Measurements from ENCODE around the gene ENOX1. TPM values are rescaled to one million over a fixed set of nuclear protein-coding genes. Genes with fewer than 3 reads are reported as not detected.

Gene ENOX1
- total and polyA plus RNA-seq, 2 of the 13 experiments (the other 11 are each of a cell fraction or from before 2014, with no cell fraction given) = not detected

- FAIRE-seq = no peak
- Histone ChIP-seq H3K79me2 (ENCODE audit: insufficient read depth, low read length) (no peaks in the 10 kb centered on the region), H3K27me3 (ENCODE audit: control insufficient read depth in 1 of 2, insufficient read depth in 2 of 2, low read length in 2 of 2) (no peaks in the 10 kb centered on the region), H3K27ac (ENCODE audit: extremely low read length, insufficient read depth, low read length) (no peak overlapping the region), H3K4me1 (ENCODE audit: insufficient read depth, low read length) (no peaks in the 10 kb centered on the region), H2AFZ (ENCODE audit: low read length) (no peak overlapping the region), H3K4me2 (ENCODE audit: low read depth, low read length) (no peak overlapping the region), H3K36me3 (replicated peaks in 1 of 2; ENCODE audit: control insufficient read depth in 1 of 2, insufficient read depth in 2 of 2, low read length in 2 of 2) (no peaks in the 10 kb centered on the region), H3K9me3 (ENCODE audit: low read length) (peaks cover 7% of the 10 kb centered on the region), H4K20me1 (ENCODE audit: insufficient read depth, low read length) (no peaks in the 10 kb centered on the region), H3K9ac (ENCODE audit: insufficient read depth, low read depth, low read length) (no peak overlapping the region), H3K4me3 (replicated peaks in 1 of 3; ENCODE audit: insufficient read depth in 1 of 3, low read depth in 2 of 3, low read length in 3 of 3) (no peak overlapping the region)
- in situ Hi-C loops (cut with HindIII; ENCODE audit: extremely low pct_ligation_motif_present, low pct_unique_long_range_greater_than_20kb) (no loop called here), intact Hi-C loops (cut with micrococcal nuclease; ENCODE audit: unreplicated experiment) (no loop called here)
- ChIA-PET CTCF (ENCODE audit: low intra/inter-chr PET ratio, low total read pairs) (no interaction called here), POLR2A (no interaction called here)
- DNase-seq (ENCODE audit: low spot score) = no peak
- WGBS (ENCODE audit: low lambda C conversion rate) = 0% methylated on average over 1 of the region's 1 CpG
- TF ChIP-seq ZFP90 (CRISPR knock-in tag; IDR thresholded peaks at IDR 0.05; ENCODE audit: borderline replicate concordance) (no peak), ZNF138 (CRISPR knock-in tag; IDR thresholded peaks at IDR 0.05; ENCODE audit: low read depth) (no peak), HNF4A (CRISPR knock-in tag; IDR thresholded peaks at IDR 0.05) (no peak), ATF7 (IDR thresholded peaks at IDR 0.05) (peak; percentile 73), ATF7 (CRISPR knock-in tag; IDR thresholded peaks at IDR 0.05) (no peak), PHF5A (CRISPR knock-in tag; IDR thresholded peaks at IDR 0.05; ENCODE audit: low read depth, unreplicated experiment) (no peak), ZBTB1 (CRISPR knock-in tag; IDR thresholded peaks at IDR 0.05; ENCODE audit: borderline replicate concordance) (no peak), KLF13 (CRISPR knock-in tag; IDR thresholded peaks at IDR 0.05) (no peak)
- no peak for ATAC-seq
- no TSS peak for BruUV-seq (replicated peaks)
These were observed 291.0 kb downstream of the ENOX1 start for GRCh38 chr13:43495732-43496131.

GRCh38 chr13:43494206-43494605 is 292.6 kb downstream of the ENOX1 start:
- Histone ChIP-seq H3K79me2 (ENCODE audit: insufficient read depth, low read length) (no peaks in the 10 kb centered on the region), H3K27ac (ENCODE audit: extremely low read length, insufficient read depth, low read length) (no peak overlapping the region), H2AFZ (ENCODE audit: low read length) (no peak overlapping the region), H3K27me3 (ENCODE audit: control insufficient read depth in 1 of 2, insufficient read depth in 2 of 2, low read length in 2 of 2) (no peaks in the 10 kb centered on the region), H3K4me1 (ENCODE audit: insufficient read depth, low read length) (no peaks in the 10 kb centered on the region), H3K4me3 (replicated peaks in 1 of 3; ENCODE audit: insufficient read depth in 1 of 3, low read depth in 2 of 3, low read length in 3 of 3) (no peak overlapping the region), H3K9me3 (ENCODE audit: low read length) (peaks cover 14% of the 10 kb centered on the region), H3K9ac (ENCODE audit: insufficient read depth, low read depth, low read length) (no peak overlapping the region), H3K4me2 (ENCODE audit: low read depth, low read length) (no peak overlapping the region), H3K36me3 (replicated peaks in 1 of 2; ENCODE audit: control insufficient read depth in 1 of 2, insufficient read depth in 2 of 2, low read length in 2 of 2) (no peaks in the 10 kb centered on the region), H4K20me1 (ENCODE audit: insufficient read depth, low read length) (no peaks in the 10 kb centered on the region)
- in situ Hi-C loops (cut with HindIII; ENCODE audit: extremely low pct_ligation_motif_present, low pct_unique_long_range_greater_than_20kb) (no loop called here), intact Hi-C loops (cut with micrococcal nuclease; ENCODE audit: unreplicated experiment) (no loop called here)
- ChIA-PET POLR2A (no interaction called here), CTCF (ENCODE audit: low intra/inter-chr PET ratio, low total read pairs) (no interaction called here)
- ATAC-seq (no peak), FAIRE-seq (no peak), DNase-seq (ENCODE audit: low spot score) (no peak)
- BruUV-seq (replicated peaks) = no TSS peak
- under 1% methylated on average over 4 of the region's 4 CpGs for WGBS (ENCODE audit: low lambda C conversion rate)
- TF ChIP-seq ZBTB4 (CRISPR knock-in tag; IDR thresholded peaks at IDR 0.05; ENCODE audit: borderline replicate concordance) = no peak
- TF ChIP-seq ZNF607 (CRISPR knock-in tag; IDR thresholded peaks at IDR 0.05; ENCODE audit: borderline replicate concordance) = no peak
- no peak for TF ChIP-seq XRCC5 (optimal IDR thresholded peaks at IDR 0.05; ENCODE audit: low read length)
- no peak for TF ChIP-seq DNMT1 (CRISPR knock-in tag; IDR thresholded peaks at IDR 0.05)
- no peak for TF ChIP-seq ONECUT2 (CRISPR knock-in tag; IDR thresholded peaks at IDR 0.05)
- TF ChIP-seq TSC22D2 (CRISPR knock-in tag; IDR thresholded peaks at IDR 0.05; ENCODE audit: borderline replicate concordance) = no peak
- TF ChIP-seq NFIC (IDR thresholded peaks at IDR 0.05; ENCODE audit: low read length) = no peak
- TF ChIP-seq KDM5B (CRISPR knock-in tag; IDR thresholded peaks at IDR 0.05; ENCODE audit: borderline replicate concordance) = no peak
- TF ChIP-seq ZNF18 (CRISPR knock-in tag; IDR thresholded peaks at IDR 0.05; ENCODE audit: insufficient replicate concordance) = no peak

Data from HepG2 (cell line).